K562 (cell line): ENCODE data around the gene MRM3. TPM values are rescaled to one million over a fixed set of nuclear protein-coding genes. Genes with fewer than 3 reads are reported as not detected.

Experiments used
- ATAC-seq: fragments of 200-7000 bp; cut with Tn5 transposase; 3 replicates; pipeline ENCODE4 v1.9.1; 2020; ENCODE audit warnings: moderate library complexity
- BruUV-seq: library from RNA; stranded (reverse); fragments of 400-500 nt; replicated peaks from 2 replicates; lab custom pipeline; 2021; lab: Mats Ljungman, UMichigan
- CTCF ChIA-PET: fragments of 300-600 bp; formaldehyde crosslinking; extraction: SDS; loops from one replicate; lab custom pipeline; 2021; ENCODE audit warnings: low intra/inter-chr PET ratio; lab: Yijun Ruan, JAX
- POLR2A ChIA-PET: fragments of 300-600, 350-650 bp; sonication (Branson Sonifier 250); formaldehyde crosslinking; extraction: SDS; loops from one replicate; lab custom pipeline; 2021; ENCODE audit warnings: antibody characterized with exemption, inconsistent platforms; lab: Yijun Ruan, JAX
- DNase-seq, 4 experiments: peaks; one replicate each; pipeline versions ENCODE4 v3.0.0 to v3.0.0-alpha.2; 2011 to 2018; ENCODE audit warnings: low spot score in 3 of 4, mixed read lengths in 3 of 4; ENCODE audit errors: extremely low read depth in 1 of 4
- FAIRE-seq: peaks from 2 replicates; lab custom pipeline; 2011; peaks lifted over from hg19 to GRCh38; lab: Jason Lieb, UNC
- H2AFZ ChIP-seq: 2 replicates; pipeline ENCODE4 v1.6.0; 2011; ENCODE audit warnings: low read depth, low read length, control low read depth, inconsistent platforms
- H3K27ac ChIP-seq: fragments of 200-600 bp; 3 replicates; pipeline ENCODE4 v1.8.0; 2011; ENCODE audit warnings: low read depth, mild to moderate bottlenecking, control low read depth, inconsistent platforms, low read length, moderate library complexity, mixed read lengths; ENCODE audit errors: extremely low read depth
- H3K27me3 ChIP-seq, 2 experiments: fragments of 300-600 bp in 1 of 2; 2 replicates in 1 of 2; 3 replicates in 1 of 2; pipeline versions ENCODE4 v1.6.0 to v1.8.0; 2011; ENCODE audit warnings: inconsistent platforms in 2 of 2, low read length in 2 of 2, mild to moderate bottlenecking in 1 of 2, mixed read lengths in 1 of 2, moderate library complexity in 1 of 2; ENCODE audit not compliant: control insufficient read depth in 2 of 2, insufficient read depth in 2 of 2
- H3K36me3 ChIP-seq: fragments of 300-600 bp; 3 replicates; pipeline ENCODE4 v1.8.0; 2011; ENCODE audit warnings: mild to moderate bottlenecking, low read length, inconsistent platforms; ENCODE audit not compliant: control insufficient read depth, insufficient read depth
- H3K4me1 ChIP-seq, 2 experiments: fragments of 200-600 bp in 1 of 2; replicated peaks in 1 of 2; 2 replicates in 1 of 2; 3 replicates in 1 of 2; pipeline versions ENCODE4 v1.5.1 to v1.8.0; 2011; ENCODE audit warnings: inconsistent platforms in 2 of 2, low read length in 2 of 2, mild to moderate bottlenecking in 1 of 2, mixed read lengths in 1 of 2, moderate library complexity in 1 of 2; ENCODE audit not compliant: control insufficient read depth in 2 of 2, insufficient read depth in 2 of 2
- H3K4me2 ChIP-seq: 2 replicates; pipeline ENCODE4 v1.6.1; 2011; ENCODE audit warnings: low read length, control low read depth, inconsistent platforms, mixed read lengths; ENCODE audit not compliant: insufficient read depth
- H3K4me3 ChIP-seq: fragments of 200-600 bp; sonication (generic), shearing (Covaris generic); 2 replicates; pipeline ENCODE4 v1.5.1; 2016; ENCODE audit warnings: control low read depth, inconsistent platforms
- H3K79me2 ChIP-seq: fragments of 200-600 bp; 3 replicates; pipeline ENCODE4 v1.8.0; 2011; ENCODE audit warnings: low read length, inconsistent platforms; ENCODE audit not compliant: control insufficient read depth, insufficient read depth
- H3K9ac ChIP-seq, 2 experiments: 2 replicates each; pipeline versions ENCODE4 v1.6.0 to v1.6.1; 2011; ENCODE audit warnings: low read depth in 2 of 2, low read length in 2 of 2, control low read depth in 1 of 2, inconsistent platforms in 1 of 2, mild to moderate bottlenecking in 1 of 2, mixed read lengths in 1 of 2; ENCODE audit not compliant: insufficient read depth in 1 of 2
- H3K9me1 ChIP-seq: one replicate; pipeline ENCODE4 v1.6.0; 2011; ENCODE audit warnings: inconsistent platforms, mild to moderate bottlenecking, low read length, moderate library complexity; ENCODE audit not compliant: control insufficient read depth, insufficient read depth
- H3K9me3 ChIP-seq: replicated peaks from 2 replicates; pipeline ENCODE4 v1.5.1; 2011; ENCODE audit warnings: low read depth, low read length, inconsistent platforms; ENCODE audit not compliant: control insufficient read depth, insufficient read depth
- H4K20me1 ChIP-seq: replicated peaks from 2 replicates; pipeline ENCODE4 v1.6.1; 2011; ENCODE audit warnings: low read length, inconsistent platforms, mixed read lengths; ENCODE audit not compliant: control insufficient read depth, insufficient read depth
- AFF4 ChIP-seq: sonication (generic); formaldehyde crosslinking; IDR thresholded peaks from 2 replicates; pipeline ENCODE4 v1.8.0; 2023; ENCODE audit warnings: mild to moderate bottlenecking, missing genetic modification reagents
- ARID1B ChIP-seq: fragments of 450-650 bp; IDR thresholded peaks from 2 replicates; pipeline ENCODE4 v1.6.1; 2016; ENCODE audit warnings: antibody characterized with exemption, mild to moderate bottlenecking, inconsistent platforms
- CC2D1A ChIP-seq: fragments of 450-650 bp; IDR thresholded peaks from 2 replicates; pipeline ENCODE4 v1.6.1; 2017; ENCODE audit warnings: mild to moderate bottlenecking
- DDX20 ChIP-seq: fragments of 450-650 bp; IDR thresholded peaks from 2 replicates; pipeline ENCODE4 v1.6.1; 2016; ENCODE audit warnings: missing genetic modification characterization, low read depth, mild to moderate bottlenecking, missing compliant biosample characterization, moderate library complexity
- ERF ChIP-seq: fragments of 450-650 bp; formaldehyde crosslinking; IDR thresholded peaks from 2 replicates; pipeline ENCODE4 v1.4.0; 2020; ENCODE audit warnings: mild to moderate bottlenecking, mixed read lengths
- FOXM1 ChIP-seq, 2 experiments: fragments of 450-650 bp in 1 of 2; sonication (generic) in 1 of 2; formaldehyde crosslinking in 1 of 2; IDR thresholded peaks; 2 replicates each; pipeline versions ENCODE4 v1.6.1 to v1.9.0; 2017 to 2022; ENCODE audit warnings: low read depth in 2 of 2, mild to moderate bottlenecking in 2 of 2, missing genetic modification reagents in 1 of 2, moderate library complexity in 1 of 2
- HNRNPH1 ChIP-seq: fragments of 200-400 bp; formaldehyde crosslinking; optimal IDR thresholded peaks from 2 replicates; pipeline ENCODE3; 2017; ENCODE audit warnings: low read depth, mild to moderate bottlenecking, low read length, moderate library complexity
- KAT2B ChIP-seq: IDR thresholded peaks from one replicate; pipeline ENCODE4 v1.6.1; 2012; ENCODE audit warnings: low read depth, mild to moderate bottlenecking, control low read depth, inconsistent platforms, low read length, moderate library complexity
- ZC3H4 ChIP-seq: sonication (generic); formaldehyde crosslinking; IDR thresholded peaks from 2 replicates; pipeline ENCODE4 v1.9.0; 2021; ENCODE audit warnings: missing genetic modification reagents, borderline replicate concordance
- WGBS: fragments of 100-300 bp; shearing (Covaris generic); methylation state at CpG from one replicate; pipeline ENCODE4 v1.1.6; 2016; ENCODE audit warnings: low coverage, mixed read lengths; ENCODE audit not compliant: insufficient coverage; ENCODE audit errors: missing lambda C conversion rate; 5-methylcytosine and 5-hydroxymethylcytosine counted together
- in situ Hi-C: fragments of 300-500 bp; cut with MboI; formaldehyde crosslinking; loops from 4 replicates; pipeline ENCODE4 v1.15.0; 2018; ENCODE audit warnings: inconsistent platforms, mixed read lengths
- intact Hi-C: fragments of 100-400 bp; cut with micrococcal nuclease; formaldehyde crosslinking; loops from 2 replicates; pipeline ENCODE4 v1.14.2; 2022
- polyA plus RNA-seq, 8 experiments: library from polyadenylated mRNA; depleted of rRNA in 4 of 8; stranded (reverse) in 5 of 8; unstranded in 3 of 8; fragments of >200 nt; fragmentation: Nextera tagmentation in 2 of 8; fragmentation: Illumina TruSeq in 1 of 8; extraction: Ambion mirVana in 2 of 8; extraction: Trizol in 1 of 8; gene quantifications; 2 replicates each; pipeline versions ENCODE4 v1.2.1 to v1.2.3, GENCODE V29; 2011 to 2014; ENCODE audit warnings: inconsistent platforms in 1 of 8, missing spikeins in 1 of 8
- total RNA-seq, 7 experiments: library from RNA; depleted of rRNA in 6 of 7; stranded (reverse); fragments of >200 nt in 6 of 7; fragmentation: Illumina TruSeq in 2 of 7; extraction: Trizol in 2 of 7; gene quantifications; 2 replicates each; pipeline versions ENCODE4 v1.2.1 to v1.2.3, GENCODE V29; 2011 to 2021; ENCODE audit warnings: low replicate concordance in 1 of 7
- TF ChIP-seq, protein P1 (sequence below): fragments of 450-650 bp; conservative IDR thresholded peaks from 2 replicates; pipeline ENCODE4 v1.6.1; 2016; ENCODE audit warnings: missing genetic modification characterization, low read depth, mild to moderate bottlenecking, control low read depth, missing compliant biosample characterization
- TF ChIP-seq, protein P2 (sequence below): fragments of 250-450 bp; sonication (Bioruptor Pico); IDR thresholded peaks from 2 replicates; pipeline ENCODE4 v1.8.0; 2021; ENCODE audit warnings: mild to moderate bottlenecking, moderate library complexity

MRM3 gene
- total and polyA plus RNA-seq, 9 of the 15 experiments (the other 6 are each of a cell fraction or from before 2014, with no cell fraction given), result 2.4 to 24.8 (median 18.3) TPM

- TF ChIP-seq, protein P1, sequence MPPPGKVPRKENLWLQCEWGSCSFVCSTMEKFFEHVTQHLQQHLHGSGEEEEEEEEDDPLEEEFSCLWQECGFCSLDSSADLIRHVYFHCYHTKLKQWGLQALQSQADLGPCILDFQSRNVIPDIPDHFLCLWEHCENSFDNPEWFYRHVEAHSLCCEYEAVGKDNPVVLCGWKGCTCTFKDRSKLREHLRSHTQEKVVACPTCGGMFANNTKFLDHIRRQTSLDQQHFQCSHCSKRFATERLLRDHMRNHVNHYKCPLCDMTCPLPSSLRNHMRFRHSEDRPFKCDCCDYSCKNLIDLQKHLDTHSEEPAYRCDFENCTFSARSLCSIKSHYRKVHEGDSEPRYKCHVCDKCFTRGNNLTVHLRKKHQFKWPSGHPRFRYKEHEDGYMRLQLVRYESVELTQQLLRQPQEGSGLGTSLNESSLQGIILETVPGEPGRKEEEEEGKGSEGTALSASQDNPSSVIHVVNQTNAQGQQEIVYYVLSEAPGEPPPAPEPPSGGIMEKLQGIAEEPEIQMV (tag), result no peak
Measured at GRCh38 chr17:838486-838885, 56.3 kb downstream of the MRM3 start (continued).

DNA sequence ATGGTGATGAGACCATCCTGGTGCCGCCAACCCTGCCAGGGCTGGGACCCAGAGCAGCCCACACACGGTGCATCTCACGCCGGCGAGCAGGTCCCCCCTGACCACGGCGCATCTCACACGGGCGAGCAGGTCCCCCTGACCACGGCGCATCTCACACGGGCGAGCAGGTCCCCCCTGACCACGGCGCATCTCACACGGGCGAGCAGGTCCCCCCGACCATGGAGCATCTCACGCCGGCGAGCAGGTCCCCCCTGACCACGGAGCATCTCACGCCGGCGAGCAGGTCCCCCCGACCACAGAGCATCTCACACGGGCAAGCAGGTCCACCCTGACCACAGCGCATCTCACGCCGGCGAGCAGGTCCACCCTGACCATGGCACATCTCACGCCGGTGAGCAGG lies 59.2 kb downstream of the MRM3 start:
- DNase-seq (no peak), ATAC-seq (no peak), FAIRE-seq (no peak)
- H3K9me1 ChIP-seq, result no peaks in the 10 kb centered on the region
- no peaks in the 10 kb centered on the region for H3K79me2 ChIP-seq
- POLR2A ChIA-PET, result no interaction called here
- H3K4me2 ChIP-seq, result no peak overlapping the region
- no peak overlapping the region for H3K9ac ChIP-seq
- H4K20me1 ChIP-seq, result 0 out of 2 replicates have a peak, but pooled peaks cover 4% of the 10 kb centered on the region
- no peaks in the 10 kb centered on the region; a peak in 1 of 5 replicates for H3K4me1 ChIP-seq
- CTCF ChIA-PET, result no interaction called here
- H3K9me3 ChIP-seq, result no peaks in the 10 kb centered on the region
- H2AFZ ChIP-seq, result no peak overlapping the region
- in situ Hi-C loops (no loop called here), intact Hi-C loops (no loop called here)
- H3K4me3 ChIP-seq, result no peak overlapping the region
- peaks cover 29 to 71% of the 10 kb centered on the region in 2 experiments for H3K27me3 ChIP-seq
- 0% methylated on average over 1 of the region's 33 CpGs for WGBS
- no TSS peak for BruUV-seq
- no peak overlapping the region for H3K27ac ChIP-seq
- no peaks in the 10 kb centered on the region for H3K36me3 ChIP-seq
- TF ChIP-seq, protein P2, sequence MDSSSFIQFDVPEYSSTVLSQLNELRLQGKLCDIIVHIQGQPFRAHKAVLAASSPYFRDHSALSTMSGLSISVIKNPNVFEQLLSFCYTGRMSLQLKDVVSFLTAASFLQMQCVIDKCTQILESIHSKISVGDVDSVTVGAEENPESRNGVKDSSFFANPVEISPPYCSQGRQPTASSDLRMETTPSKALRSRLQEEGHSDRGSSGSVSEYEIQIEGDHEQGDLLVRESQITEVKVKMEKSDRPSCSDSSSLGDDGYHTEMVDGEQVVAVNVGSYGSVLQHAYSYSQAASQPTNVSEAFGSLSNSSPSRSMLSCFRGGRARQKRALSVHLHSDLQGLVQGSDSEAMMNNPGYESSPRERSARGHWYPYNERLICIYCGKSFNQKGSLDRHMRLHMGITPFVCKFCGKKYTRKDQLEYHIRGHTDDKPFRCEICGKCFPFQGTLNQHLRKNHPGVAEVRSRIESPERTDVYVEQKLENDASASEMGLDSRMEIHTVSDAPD, result no peak
- no peak for TF ChIP-seq AFF4 (CRISPR knock-in tag)
- TF ChIP-seq HNRNPH1, result no peak
- no peak for TF ChIP-seq ERF (CRISPR knock-in tag)
- no peak for TF ChIP-seq CC2D1A
- no peak for TF ChIP-seq KAT2B
- TF ChIP-seq ZC3H4 (CRISPR knock-in tag), result no peak
- no peak for TF ChIP-seq ARID1B
- TF ChIP-seq FOXM1 (IDR thresholded peaks at IDR 0.05; ENCODE audit: low read depth), result no peak
- no peak for TF ChIP-seq FOXM1 (CRISPR knock-in tag; IDR thresholded peaks at IDR 0.05; ENCODE audit: low read depth)
- no peak for TF ChIP-seq DDX20 (tag)
